Measurements from ENCODE around the gene SORL1.

SORL1 gene

GRCh38 chr11:121614636-121615240, 162.6 kb downstream of the SORL1 start:
- no peak overlapping the region for H3K4me3 ChIP-seq (ENCODE audit: low read depth in 1 of 2, low read length in 2 of 2)
- H3K4me1 ChIP-seq (ENCODE audit: insufficient read depth, low read length), result no peaks in the 10 kb centered on the region
- TF ChIP-seq EZH2 (IDR thresholded peaks at IDR 0.05; ENCODE audit: borderline replicate concordance, low read depth, low read length, severe bottlenecking) (no peak), CTCF (IDR thresholded peaks at IDR 0.05; ENCODE audit: borderline replicate concordance, extremely low read depth, low read length, poor library complexity, severe bottlenecking) (no peak)
- no peak overlapping the region for H3K9ac ChIP-seq (ENCODE audit: low read depth, low read length)
- no peaks in the 10 kb centered on the region for H4K20me1 ChIP-seq (ENCODE audit: insufficient read depth, low read length)
- no peaks in the 10 kb centered on the region for H3K27me3 ChIP-seq (ENCODE audit: insufficient read depth, low read length, poor library complexity)
- H3K79me2 ChIP-seq (ENCODE audit: insufficient read depth, low read length), result no peaks in the 10 kb centered on the region
- H3K27ac ChIP-seq (ENCODE audit: low read length), result no peak overlapping the region
- H2AFZ ChIP-seq (ENCODE audit: low read depth, low read length), result no peak overlapping the region
- DNase-seq (no peak), ATAC-seq (ENCODE audit: insufficient read depth, low read depth) (no peak)
- H3K4me2 ChIP-seq (ENCODE audit: insufficient read depth, low read length), result no peak overlapping the region
- no peaks in the 10 kb centered on the region for H3K9me3 ChIP-seq (ENCODE audit: insufficient read depth, low read length, severe bottlenecking)
- H3K36me3 ChIP-seq (ENCODE audit: insufficient read depth, low read length), result peaks cover 91% of the 10 kb centered on the region

GRCh38 chr11:121615501-121615900, 163.4 kb downstream of the SORL1 start:
- H3K9ac ChIP-seq (ENCODE audit: low read depth, low read length), result no peak overlapping the region
- ATAC-seq (ENCODE audit: insufficient read depth, low read depth) (no peak), DNase-seq (no peak)
- H3K4me2 ChIP-seq (ENCODE audit: insufficient read depth, low read length), result no peak overlapping the region
- H3K4me1 ChIP-seq (ENCODE audit: insufficient read depth, low read length), result no peaks in the 10 kb centered on the region
- H3K4me3 ChIP-seq (ENCODE audit: low read depth in 1 of 2, low read length in 2 of 2), result no peak overlapping the region
- no peaks in the 10 kb centered on the region for H3K79me2 ChIP-seq (ENCODE audit: insufficient read depth, low read length)
- H4K20me1 ChIP-seq (ENCODE audit: insufficient read depth, low read length), result no peaks in the 10 kb centered on the region
- no peak overlapping the region for H3K27ac ChIP-seq (ENCODE audit: low read length)
- no peak overlapping the region for H2AFZ ChIP-seq (ENCODE audit: low read depth, low read length)
- H3K9me3 ChIP-seq (ENCODE audit: insufficient read depth, low read length, severe bottlenecking), result no peaks in the 10 kb centered on the region
- no peaks in the 10 kb centered on the region for H3K27me3 ChIP-seq (ENCODE audit: insufficient read depth, low read length, poor library complexity)
- TF ChIP-seq CTCF (IDR thresholded peaks at IDR 0.05; ENCODE audit: borderline replicate concordance, extremely low read depth, low read length, poor library complexity, severe bottlenecking), result no peak
- no peak for TF ChIP-seq EZH2 (IDR thresholded peaks at IDR 0.05; ENCODE audit: borderline replicate concordance, low read depth, low read length, severe bottlenecking)
- peaks cover 91% of the 10 kb centered on the region for H3K36me3 ChIP-seq (ENCODE audit: insufficient read depth, low read length)

GRCh38 chr11:121618516-121618915, 166.4 kb downstream of the SORL1 start:
- Histone ChIP-seq H3K4me2 (ENCODE audit: insufficient read depth, low read length) (no peak overlapping the region), H3K9me3 (ENCODE audit: insufficient read depth, low read length, severe bottlenecking) (no peaks in the 10 kb centered on the region), H2AFZ (ENCODE audit: low read depth, low read length) (no peak overlapping the region), H3K27me3 (ENCODE audit: insufficient read depth, low read length, poor library complexity) (no peaks in the 10 kb centered on the region), H3K36me3 (ENCODE audit: insufficient read depth, low read length) (peaks cover 95% of the 10 kb centered on the region), H3K4me3 (ENCODE audit: low read depth in 1 of 2, low read length in 2 of 2) (no peak overlapping the region), H3K9ac (ENCODE audit: low read depth, low read length) (no peak overlapping the region), H3K79me2 (ENCODE audit: insufficient read depth, low read length) (no peaks in the 10 kb centered on the region), H3K27ac (ENCODE audit: low read length) (no peak overlapping the region), H4K20me1 (ENCODE audit: insufficient read depth, low read length) (no peaks in the 10 kb centered on the region), H3K4me1 (ENCODE audit: insufficient read depth, low read length) (no peaks in the 10 kb centered on the region)
- TF ChIP-seq CTCF (IDR thresholded peaks at IDR 0.05; ENCODE audit: borderline replicate concordance, extremely low read depth, low read length, poor library complexity, severe bottlenecking), result no peak
- TF ChIP-seq EZH2 (IDR thresholded peaks at IDR 0.05; ENCODE audit: borderline replicate concordance, low read depth, low read length, severe bottlenecking), result no peak
- ATAC-seq (ENCODE audit: insufficient read depth, low read depth) (no peak), DNase-seq (no peak)
